GM19099 (cell line): ENCODE measurements around the gene HOXB9.

ENCODE experiments used
- POLR2A ChIP-seq: IDR thresholded peaks from 3 replicates; pipeline ENCODE4 v1.6.1; 2011; ENCODE audit warnings: low read depth; ENCODE audit not compliant: insufficient read length; ENCODE audit errors: extremely low read depth

The HOXB9 gene

GRCh38 chr17:48621410-48622392 is 4.5 kb downstream of the HOXB9 start:
- no peak for TF ChIP-seq POLR2A

DNA sequence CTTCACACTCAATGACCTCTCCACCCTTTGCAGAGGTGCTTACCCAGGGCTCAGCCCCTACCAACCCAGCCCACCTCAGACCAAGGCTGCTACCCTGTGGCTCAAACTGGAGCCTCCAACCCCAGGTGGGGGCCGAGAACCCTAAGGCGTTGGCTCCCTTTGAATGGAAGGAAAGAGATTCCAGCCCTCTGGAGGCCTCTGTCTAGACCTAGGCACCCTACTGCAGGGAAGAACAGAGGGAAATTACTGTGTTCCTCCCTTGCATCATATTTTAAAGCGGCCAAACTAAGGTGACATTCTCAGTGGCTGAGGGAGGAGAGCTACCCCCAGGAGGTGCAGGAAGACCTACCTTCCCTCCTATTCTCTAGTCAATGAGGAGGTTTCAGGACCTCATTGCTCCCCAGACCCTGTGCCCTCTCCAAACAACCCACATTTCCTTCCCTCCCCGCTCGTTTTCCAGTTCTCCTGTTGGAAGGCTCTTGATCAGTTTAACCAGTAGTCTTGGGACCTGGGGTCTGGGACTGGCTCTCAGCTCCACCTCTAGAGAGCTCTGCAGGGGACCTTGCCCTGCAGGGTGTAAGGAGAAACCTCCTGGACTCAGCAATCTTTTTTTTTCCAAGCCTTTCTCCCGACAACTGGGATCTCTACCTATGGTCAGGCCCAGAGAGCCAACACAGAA is 5.6 kb downstream of the HOXB9 start:
- no peak for TF ChIP-seq POLR2A

GRCh38 chr17:48619826-48620449 is 6.2 kb downstream of the HOXB9 start:
- no peak for TF ChIP-seq POLR2A

GRCh38 chr17:48618256-48618896 is 7.8 kb downstream of the HOXB9 start:
- TF ChIP-seq POLR2A, result no peak

- TF ChIP-seq POLR2A, result no peak
Observed at GRCh38 chr17:48617471-48618255, 8.5 kb downstream of the HOXB9 start.

GRCh38 chr17:48616717-48617470 is 9.3 kb downstream of the HOXB9 start:
- no peak for TF ChIP-seq POLR2A

- TF ChIP-seq POLR2A, result no peak
Observed at GRCh38 chr17:48615963-48616716, 10.0 kb downstream of the HOXB9 start.

- no peak for TF ChIP-seq POLR2A
Observed at GRCh38 chr17:48615047-48615962, 10.9 kb downstream of the HOXB9 start, which contains the start of gene HOXB8. TSS of gene HOXB8 (minus strand) at chr17:48615292. CDS start at chr17:48614704, 588 bp downstream.

GRCh38 chr17:48613862-48614694 is 12.1 kb downstream of the HOXB9 start:
- no peak for TF ChIP-seq POLR2A

DNA sequence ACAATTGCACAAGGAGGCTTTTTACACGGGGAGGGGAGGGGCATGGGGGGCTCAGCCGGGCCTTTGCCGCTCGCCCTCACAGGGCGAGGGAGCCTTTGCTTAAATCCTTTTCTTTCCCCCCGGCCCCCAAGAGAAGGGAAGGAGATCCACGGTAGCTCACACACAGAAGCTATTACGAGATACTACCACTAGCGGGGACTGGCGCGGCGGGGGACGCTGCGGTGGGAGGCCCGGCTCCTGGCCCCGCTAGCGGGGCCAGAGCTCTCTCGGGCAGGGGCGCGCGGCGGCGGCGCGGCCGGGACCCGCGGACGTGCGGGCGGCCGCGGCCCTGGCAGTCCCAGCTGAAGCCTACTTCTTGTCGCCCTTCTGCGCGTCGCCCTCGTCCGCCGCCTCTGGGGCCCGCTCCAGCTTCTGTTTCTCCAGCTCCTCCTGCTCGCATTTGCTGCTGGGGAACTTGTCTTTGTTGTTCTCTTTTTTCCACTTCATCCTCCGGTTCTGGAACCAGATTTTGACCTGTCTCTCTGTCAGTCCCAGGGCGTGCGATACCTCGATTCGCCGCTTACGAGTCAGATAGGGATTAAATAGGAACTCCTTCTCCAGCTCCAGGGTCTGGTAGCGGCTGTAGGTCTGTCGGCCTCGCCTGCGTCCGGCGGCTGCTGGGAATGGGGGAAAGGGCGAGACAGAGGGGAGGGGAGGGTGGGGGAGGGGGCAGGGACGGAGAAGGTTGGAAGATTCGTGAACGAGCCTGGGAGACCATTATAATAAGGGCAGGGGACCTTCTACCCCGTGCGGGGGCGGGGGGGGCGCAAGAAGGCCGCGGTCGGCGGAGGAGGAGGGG is 13.1 kb downstream of the HOXB9 start:
- no peak for TF ChIP-seq POLR2A
